Measurements from ENCODE around the gene ZBTB40.

- TF ChIP-seq CTCF (IDR thresholded peaks at IDR 0.05) (no peak), POLR2A (IDR thresholded peaks at IDR 0.05) (no peak), POLR2AphosphoS5 (IDR thresholded peaks at IDR 0.05) (no peak)
These were observed 69.2 kb downstream of the ZBTB40 start for GRCh38 chr1:22520871-22521270.
